Kidney epithelial cell (primary cell): ENCODE results near the gene SMAD3. TPM values are rescaled to one million over a fixed set of nuclear protein-coding genes. Genes with fewer than 3 reads are reported as not detected.

Experiments used
- DNase-seq: peaks from one replicate; pipeline ENCODE4 v3.0.0-alpha.2; 2010; ENCODE audit warnings: low read depth
- H3K27me3 ChIP-seq: 2 replicates; pipeline ENCODE4 v1.6.0; 2011; ENCODE audit warnings: low read length; ENCODE audit not compliant: control insufficient read depth, insufficient read depth
- H3K36me3 ChIP-seq: 2 replicates; pipeline ENCODE4 v1.5.1; 2011; ENCODE audit warnings: low read length; ENCODE audit not compliant: control insufficient read depth, insufficient read depth
- H3K4me3 ChIP-seq: 2 replicates; pipeline ENCODE4 v1.5.1; 2011; ENCODE audit warnings: low read depth, mild to moderate bottlenecking, control low read depth, low read length
- total RNA-seq: library from RNA; depleted of rRNA; stranded (reverse); fragments of >200 nt; gene quantifications from 2 replicates; pipeline ENCODE4 v1.2.3, GENCODE V29; 2015
- TF ChIP-seq, protein P1 (sequence below): IDR thresholded peaks from 2 replicates; pipeline ENCODE4 v1.5.1; 2011; ENCODE audit warnings: mild to moderate bottlenecking, moderate library complexity, low read length, control low read depth, inconsistent platforms; ENCODE audit not compliant: insufficient read depth, poor library complexity, severe bottlenecking

Gene SMAD3
- total RNA-seq, 1 donor from 2014 or later = 34.8 TPM

DNA sequence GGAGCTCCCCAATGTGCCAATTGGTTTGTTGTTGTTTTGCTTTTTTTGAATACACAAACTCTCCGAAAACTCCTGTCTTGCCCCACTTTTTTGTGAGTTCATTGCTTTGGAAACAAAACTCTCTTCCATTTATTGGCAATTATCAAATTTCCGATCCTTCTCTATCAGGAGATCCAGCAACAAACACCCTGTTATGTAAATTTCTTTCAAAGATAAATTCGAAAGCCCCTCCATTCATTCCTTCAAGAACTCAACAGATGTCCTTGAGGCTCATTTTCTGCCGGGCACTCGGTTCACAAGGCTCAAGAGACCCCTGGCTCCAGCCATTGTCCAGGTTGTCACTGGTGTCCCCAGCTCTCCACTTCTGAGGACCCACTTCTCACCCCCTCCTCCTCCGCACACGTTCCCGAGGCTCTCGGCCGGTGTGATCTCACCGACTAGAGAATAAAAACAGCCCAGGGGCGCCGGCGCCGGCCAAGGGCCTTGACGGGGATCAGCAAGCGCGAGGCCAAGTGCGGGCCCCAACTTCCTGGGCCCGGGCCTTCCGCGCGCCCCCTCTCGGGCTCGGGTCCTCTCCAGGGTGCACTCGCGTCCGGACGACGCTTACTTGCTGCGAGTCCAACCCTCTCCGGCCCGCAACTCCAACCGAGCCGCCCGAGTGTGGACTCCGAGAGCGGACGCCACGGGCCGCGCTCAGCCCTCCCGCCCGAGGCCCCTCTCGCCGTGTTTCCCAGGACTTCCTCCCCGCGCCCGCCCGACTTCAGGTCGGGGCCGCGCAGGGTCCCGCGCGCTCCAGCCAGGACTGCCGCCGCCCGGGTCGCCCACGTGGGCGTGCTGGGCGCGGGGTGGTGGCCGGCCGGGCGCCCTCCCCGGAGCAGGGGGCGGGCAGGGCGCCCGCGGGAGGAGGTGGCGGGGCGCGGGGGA lies 533 bp upstream of the SMAD3 start:
- no peaks in the 10 kb centered on the region for H3K27me3 ChIP-seq
- no peaks in the 10 kb centered on the region for H3K36me3 ChIP-seq
- no peak for DNase-seq
- TF ChIP-seq, protein P1, sequence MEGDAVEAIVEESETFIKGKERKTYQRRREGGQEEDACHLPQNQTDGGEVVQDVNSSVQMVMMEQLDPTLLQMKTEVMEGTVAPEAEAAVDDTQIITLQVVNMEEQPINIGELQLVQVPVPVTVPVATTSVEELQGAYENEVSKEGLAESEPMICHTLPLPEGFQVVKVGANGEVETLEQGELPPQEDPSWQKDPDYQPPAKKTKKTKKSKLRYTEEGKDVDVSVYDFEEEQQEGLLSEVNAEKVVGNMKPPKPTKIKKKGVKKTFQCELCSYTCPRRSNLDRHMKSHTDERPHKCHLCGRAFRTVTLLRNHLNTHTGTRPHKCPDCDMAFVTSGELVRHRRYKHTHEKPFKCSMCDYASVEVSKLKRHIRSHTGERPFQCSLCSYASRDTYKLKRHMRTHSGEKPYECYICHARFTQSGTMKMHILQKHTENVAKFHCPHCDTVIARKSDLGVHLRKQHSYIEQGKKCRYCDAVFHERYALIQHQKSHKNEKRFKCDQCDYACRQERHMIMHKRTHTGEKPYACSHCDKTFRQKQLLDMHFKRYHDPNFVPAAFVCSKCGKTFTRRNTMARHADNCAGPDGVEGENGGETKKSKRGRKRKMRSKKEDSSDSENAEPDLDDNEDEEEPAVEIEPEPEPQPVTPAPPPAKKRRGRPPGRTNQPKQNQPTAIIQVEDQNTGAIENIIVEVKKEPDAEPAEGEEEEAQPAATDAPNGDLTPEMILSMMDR = no peak
- H3K4me3 ChIP-seq = peak overlapping the region; percentile 90

DNA sequence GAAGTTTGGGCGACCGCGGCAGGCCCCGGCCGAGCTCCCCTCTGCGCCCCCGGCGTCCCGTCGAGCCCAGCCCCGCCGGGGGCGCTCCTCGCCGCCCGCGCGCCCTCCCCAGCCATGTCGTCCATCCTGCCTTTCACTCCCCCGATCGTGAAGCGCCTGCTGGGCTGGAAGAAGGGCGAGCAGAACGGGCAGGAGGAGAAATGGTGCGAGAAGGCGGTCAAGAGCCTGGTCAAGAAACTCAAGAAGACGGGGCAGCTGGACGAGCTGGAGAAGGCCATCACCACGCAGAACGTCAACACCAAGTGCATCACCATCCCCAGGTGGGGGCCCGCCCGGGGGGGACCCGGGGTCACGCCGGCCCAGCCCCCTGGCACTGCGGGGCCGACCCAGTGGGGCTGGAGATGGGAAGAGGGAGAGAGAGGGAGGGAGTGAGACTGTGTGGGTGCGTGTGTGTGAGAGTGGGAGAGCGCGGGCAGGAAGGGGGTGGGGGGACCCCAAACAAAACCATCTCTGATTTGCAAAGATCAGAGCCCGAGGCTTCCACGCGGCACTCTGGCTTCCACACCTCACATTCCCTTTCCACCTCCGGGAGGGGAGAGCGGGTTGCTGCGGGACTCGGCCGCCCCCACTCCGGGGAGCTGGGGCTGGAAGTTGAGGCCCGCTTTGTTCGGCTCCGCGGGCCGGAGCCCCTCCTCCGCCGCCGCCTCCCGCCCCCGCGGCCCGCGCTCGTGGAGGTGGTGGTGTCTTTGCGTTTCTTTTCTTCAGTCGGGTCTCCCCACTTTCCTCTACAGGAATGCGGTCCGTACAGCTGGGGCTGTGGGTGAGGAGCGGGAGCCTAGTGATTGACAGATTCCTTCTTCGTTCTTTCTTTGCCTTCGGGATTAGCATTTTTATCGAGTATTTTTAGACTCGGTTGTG lies 898 bp downstream of the SMAD3 start:
- peak overlapping the region; percentile 90 for H3K4me3 ChIP-seq
- no peaks in the 10 kb centered on the region for H3K27me3 ChIP-seq
- TF ChIP-seq, protein P1 = no peak
- H3K36me3 ChIP-seq = no peaks in the 10 kb centered on the region
- DNase-seq = no peak

DNA sequence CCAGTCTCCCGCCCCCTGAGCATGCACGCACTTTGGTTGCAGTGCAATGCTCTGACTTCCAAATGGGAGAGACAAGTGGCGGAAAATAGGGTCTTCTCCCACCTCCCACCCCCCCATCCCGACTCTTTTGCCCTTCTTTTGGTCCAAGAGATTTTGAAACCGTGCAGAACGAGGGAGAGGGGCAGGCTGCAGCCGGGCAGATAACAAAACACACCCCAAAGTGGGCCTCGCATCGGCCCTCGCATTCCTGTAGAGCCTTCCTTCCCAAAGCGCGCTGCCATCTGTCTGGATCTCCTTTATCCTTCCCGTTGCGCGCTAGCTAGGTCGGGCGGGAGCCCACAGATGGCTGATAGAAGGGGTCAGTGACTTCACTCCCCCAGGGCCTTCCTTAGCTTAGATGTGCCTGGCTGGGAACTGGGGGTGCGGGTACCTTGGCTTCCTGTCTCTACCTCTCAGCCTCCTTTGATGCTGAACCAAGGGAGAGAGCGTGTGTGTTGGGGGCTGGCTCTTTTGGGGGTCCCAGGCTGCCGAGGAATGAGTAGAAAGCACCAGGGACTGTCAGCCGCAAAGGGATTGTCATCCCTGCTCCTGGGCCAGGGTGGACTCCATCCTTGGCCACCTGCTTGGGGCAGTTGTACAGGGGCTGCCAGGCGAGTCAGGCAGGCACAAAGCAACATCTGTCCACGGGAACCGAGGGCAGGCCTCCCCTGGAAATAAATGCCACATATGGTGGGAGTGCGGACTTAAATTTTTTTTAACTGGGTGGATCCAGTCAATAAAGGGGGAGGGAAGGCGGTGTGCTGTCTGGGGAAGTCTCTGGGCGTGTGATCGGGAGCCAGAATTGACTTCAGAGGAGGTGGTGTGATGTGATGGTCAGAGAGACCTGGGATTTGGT lies 1.8 kb downstream of the SMAD3 start:
- Histone ChIP-seq H3K27me3 (no peaks in the 10 kb centered on the region), H3K36me3 (no peaks in the 10 kb centered on the region), H3K4me3 (peak overlapping the region; percentile 90)
- no peak for DNase-seq
- TF ChIP-seq, protein P1 = no peak

DNA sequence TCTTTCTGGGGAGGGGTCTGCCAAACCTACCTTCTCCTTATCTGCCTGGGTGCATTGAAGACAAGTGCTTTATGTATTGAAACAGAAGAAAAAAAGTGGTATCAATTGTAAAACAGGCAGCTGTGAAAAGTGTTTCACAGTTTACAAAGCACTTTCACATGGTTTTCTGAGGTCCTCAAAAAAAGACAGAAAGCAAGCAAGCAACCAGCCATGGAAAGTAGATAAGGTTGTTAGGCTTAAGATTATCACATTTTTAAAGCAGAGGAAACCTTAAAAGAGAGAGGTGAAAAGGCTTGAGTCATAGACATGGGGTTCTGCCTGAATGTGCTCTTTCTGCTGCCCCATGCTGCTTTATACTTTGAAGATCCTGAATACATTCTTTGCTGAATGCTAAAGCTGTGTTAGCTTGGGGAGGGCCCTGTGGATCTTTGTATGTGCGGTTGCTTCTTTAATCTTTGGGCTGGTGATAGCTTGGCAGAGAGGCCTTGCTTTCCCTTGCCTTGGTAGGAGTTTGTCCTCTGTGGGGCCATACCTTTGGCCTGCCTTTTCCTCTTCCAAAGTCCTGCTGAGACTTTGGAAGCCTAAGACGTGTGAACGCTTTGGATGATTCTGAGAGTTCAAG lies 2.6 kb downstream of the SMAD3 start:
- Histone ChIP-seq H3K4me3 (peak overlapping the region; percentile 90), H3K36me3 (no peaks in the 10 kb centered on the region), H3K27me3 (no peaks in the 10 kb centered on the region)
- TF ChIP-seq, protein P1 = no peak
- DNase-seq = no peak

DNA sequence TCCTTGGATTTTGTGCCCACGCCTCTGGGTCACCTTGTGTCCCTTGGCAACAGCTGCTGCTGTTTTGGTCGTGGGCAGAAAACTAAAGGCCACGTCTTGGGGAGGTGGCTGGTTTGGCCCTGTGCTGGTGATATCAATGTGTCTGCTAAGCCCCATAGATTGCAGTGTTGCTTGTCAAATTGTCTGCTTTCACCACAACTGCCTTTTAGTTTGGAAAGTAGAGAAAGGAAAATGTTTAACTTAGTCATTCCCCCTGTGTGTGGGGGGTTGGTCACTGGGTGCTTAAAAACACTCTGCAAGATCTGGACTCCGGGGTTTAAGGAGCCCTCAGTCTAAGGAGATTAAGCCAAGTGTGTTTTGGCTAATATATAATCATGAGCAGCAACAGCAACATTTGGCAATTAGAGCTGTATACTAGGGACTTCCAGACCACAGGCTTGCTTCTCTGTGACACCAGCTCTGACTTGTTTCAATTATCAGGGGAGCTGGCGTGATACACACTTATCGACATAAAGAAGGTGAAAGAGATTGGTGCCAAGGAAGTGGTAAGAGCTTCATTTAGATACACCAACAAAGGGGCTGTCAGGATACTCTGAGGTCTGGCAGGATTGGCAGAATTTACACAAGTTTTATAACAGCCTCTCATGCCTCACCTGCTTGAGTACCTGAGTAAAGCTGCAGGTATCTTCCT lies 3.5 kb downstream of the SMAD3 start:
- Histone ChIP-seq H3K27me3 (no peaks in the 10 kb centered on the region), H3K36me3 (no peaks in the 10 kb centered on the region), H3K4me3 (peak overlapping the region; percentile 5)
- TF ChIP-seq, protein P1 = no peak
- no peak for DNase-seq
